ENCODE results near the gene RNF113B. TPM values are rescaled to one million over a fixed set of nuclear protein-coding genes. Genes with fewer than 3 reads are reported as not detected.
A peak's percentile ranks its signal among the peaks of the same experiment; 100 is the strongest.

RNF113B gene
- total RNA-seq, 4 donors from 2014 or later: not detected

DNA sequence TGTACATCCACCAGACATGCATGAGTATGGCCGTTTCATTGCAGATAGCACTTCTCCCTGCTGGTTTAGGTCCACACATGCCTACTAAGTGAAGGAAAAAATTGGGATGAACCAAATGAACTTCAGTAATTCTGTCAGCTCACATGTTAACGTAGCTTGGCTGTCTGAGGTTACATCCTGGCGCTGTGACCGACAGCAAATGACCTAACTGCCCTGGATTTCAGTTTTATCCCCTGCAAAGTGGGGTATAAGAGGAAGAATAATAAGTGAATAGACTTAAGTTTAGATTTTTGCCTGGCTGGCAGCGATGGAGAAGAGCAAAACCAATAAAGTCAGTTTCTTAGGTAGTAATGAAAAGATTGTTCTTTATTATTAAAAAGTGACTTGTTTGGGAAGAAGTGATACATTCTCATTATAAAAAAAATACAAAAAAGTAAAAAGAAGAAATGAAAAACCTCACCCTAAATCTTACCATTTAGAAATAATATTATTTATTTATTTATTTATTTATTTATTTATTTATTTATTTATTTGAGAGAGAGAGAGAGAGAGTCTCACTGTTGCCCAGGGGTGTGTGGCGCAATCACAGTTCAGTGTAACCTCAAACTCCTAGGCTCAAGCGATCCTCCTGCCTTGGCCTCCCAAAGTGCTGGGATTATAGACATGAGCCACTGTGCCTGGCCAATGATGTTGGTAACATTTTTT is 4.2 kb upstream of the RNF113B start:
- Histone ChIP-seq H3K27ac (no peak overlapping the region), H3K9me3 (no peaks in the 10 kb centered on the region)
- TF ChIP-seq, protein P1, sequence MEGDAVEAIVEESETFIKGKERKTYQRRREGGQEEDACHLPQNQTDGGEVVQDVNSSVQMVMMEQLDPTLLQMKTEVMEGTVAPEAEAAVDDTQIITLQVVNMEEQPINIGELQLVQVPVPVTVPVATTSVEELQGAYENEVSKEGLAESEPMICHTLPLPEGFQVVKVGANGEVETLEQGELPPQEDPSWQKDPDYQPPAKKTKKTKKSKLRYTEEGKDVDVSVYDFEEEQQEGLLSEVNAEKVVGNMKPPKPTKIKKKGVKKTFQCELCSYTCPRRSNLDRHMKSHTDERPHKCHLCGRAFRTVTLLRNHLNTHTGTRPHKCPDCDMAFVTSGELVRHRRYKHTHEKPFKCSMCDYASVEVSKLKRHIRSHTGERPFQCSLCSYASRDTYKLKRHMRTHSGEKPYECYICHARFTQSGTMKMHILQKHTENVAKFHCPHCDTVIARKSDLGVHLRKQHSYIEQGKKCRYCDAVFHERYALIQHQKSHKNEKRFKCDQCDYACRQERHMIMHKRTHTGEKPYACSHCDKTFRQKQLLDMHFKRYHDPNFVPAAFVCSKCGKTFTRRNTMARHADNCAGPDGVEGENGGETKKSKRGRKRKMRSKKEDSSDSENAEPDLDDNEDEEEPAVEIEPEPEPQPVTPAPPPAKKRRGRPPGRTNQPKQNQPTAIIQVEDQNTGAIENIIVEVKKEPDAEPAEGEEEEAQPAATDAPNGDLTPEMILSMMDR (IDR thresholded peaks at IDR 0.05): no peak
- no peak for TF ChIP-seq POLR2A (IDR thresholded peaks at IDR 0.05)

DNA sequence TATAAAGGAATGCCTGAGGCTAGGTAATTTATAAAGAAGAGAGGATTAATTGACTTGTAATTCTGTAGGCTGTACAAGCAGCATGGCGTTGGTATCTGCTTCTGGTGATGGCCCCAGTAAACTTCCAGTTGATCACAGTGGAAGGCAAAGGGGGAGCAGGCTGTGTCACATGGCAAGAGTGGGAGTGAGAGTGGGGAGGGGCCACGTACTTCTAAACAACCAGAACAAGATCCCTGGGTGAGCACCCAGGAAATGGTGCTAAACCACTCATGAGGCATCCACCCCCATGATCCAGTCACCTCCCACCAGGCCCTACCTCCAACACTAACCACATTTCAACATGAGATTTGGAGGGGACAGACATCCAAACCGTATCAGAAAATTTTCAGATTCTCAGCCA is 3.0 kb upstream of the RNF113B start:
- Histone ChIP-seq H3K27me3 (no peaks in the 10 kb centered on the region), H3K9me3 (no peaks in the 10 kb centered on the region), H3K4me1 (no peaks in the 10 kb centered on the region), H3K36me3 (no peaks in the 10 kb centered on the region), H3K4me3 (no peak overlapping the region), H3K27ac (no peak overlapping the region)
- TF ChIP-seq, protein P1 (IDR thresholded peaks at IDR 0.05): no peak
- TF ChIP-seq POLR2A (IDR thresholded peaks at IDR 0.05): no peak
- DNase-seq: no peak

More for the DNA sequence above, 4.2 kb upstream of the RNF113B start:
- Histone ChIP-seq H3K4me3 (no peak overlapping the region), H3K36me3 (no peaks in the 10 kb centered on the region), H3K4me1 (no peaks in the 10 kb centered on the region), H3K27me3 (no peaks in the 10 kb centered on the region)
- no peak for DNase-seq

DNA sequence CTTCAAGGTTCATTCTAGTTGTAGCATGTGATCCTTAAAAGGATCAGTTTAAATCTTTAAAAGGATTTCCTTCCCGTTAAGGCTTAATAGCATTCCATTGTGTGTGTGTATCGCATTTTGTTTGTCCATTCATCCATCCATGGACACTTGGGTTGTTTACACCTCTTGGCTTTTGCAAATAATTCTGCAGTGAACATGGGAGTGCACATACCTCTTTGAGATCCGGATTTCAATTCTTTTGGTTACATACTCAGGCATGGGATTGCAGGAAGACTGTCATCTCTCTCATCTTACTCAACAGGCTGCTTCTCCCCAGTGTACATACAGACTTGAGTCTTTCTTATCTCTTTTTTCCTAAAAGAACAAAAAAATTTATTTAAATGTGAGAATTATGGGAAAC is 1.2 kb downstream of the RNF113B start:
- Histone ChIP-seq H3K9me3 (no peaks in the 10 kb centered on the region), H3K4me3 (no peak overlapping the region), H3K27me3 (no peaks in the 10 kb centered on the region), H3K4me1 (peaks cover 0 to 21% (median 0%) of the 10 kb centered on the region in 4 donors), H3K27ac (no peak overlapping the region), H3K36me3 (no peaks in the 10 kb centered on the region)
- no peak for DNase-seq
- TF ChIP-seq POLR2A (IDR thresholded peaks at IDR 0.05): no peak
- TF ChIP-seq, protein P1 (IDR thresholded peaks at IDR 0.05): no peak

DNA sequence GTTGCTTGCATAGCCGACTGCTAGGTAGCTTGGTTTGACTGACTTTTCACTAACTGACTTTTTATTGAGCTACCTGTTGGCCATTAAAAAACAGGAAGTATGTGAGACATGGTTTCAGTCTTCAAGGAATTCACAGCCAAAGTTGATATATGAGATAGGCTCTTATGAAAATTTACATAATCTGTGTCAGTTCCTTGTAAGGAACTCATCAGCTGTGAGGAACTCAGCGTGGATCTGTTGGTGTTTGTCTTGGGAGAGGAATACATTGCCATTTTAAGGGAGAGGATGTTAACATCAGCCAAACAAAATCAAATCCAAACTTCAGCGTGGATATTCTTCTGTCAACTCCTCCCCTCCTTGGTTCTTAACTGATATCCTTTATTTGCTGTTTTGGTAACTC is 2.0 kb downstream of the RNF113B start:
- TF ChIP-seq, protein P1 (IDR thresholded peaks at IDR 0.05): no peak
- no peak for TF ChIP-seq POLR2A (IDR thresholded peaks at IDR 0.05)
- Histone ChIP-seq H3K9me3 (no peaks in the 10 kb centered on the region), H3K4me1 (peaks cover 0 to 21% (median 0%) of the 10 kb centered on the region in 4 donors)

DNA sequence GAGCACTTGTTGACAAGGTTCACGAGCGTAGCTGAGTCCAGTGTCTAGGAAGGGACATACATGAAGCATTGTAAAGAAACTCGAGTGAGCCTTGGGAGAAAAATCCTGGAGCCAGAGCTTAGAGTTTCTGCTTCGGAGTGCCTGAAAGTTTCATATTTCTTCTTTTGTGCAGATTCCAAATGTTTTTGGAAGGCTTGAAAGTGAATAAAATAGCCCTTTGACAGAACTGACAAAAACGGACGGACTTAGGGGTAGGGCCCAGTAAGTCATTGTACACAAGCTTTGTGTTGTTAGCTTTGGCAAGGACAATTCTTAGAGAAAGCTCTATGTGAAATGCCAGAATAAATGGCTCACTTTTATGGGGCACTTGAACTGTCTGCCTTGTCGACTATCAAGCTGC is 2.8 kb downstream of the RNF113B start:
- H3K27me3 ChIP-seq: no peaks in the 10 kb centered on the region
- peaks cover 0 to 21% (median 0%) of the 10 kb centered on the region in 4 donors for H3K4me1 ChIP-seq
- TF ChIP-seq, protein P1 (IDR thresholded peaks at IDR 0.05): no peak
- TF ChIP-seq POLR2A (IDR thresholded peaks at IDR 0.05): no peak
- no peaks in the 10 kb centered on the region for H3K36me3 ChIP-seq
- DNase-seq: no peak
- H3K9me3 ChIP-seq: no peaks in the 10 kb centered on the region
- peak overlapping the region in 2 of 4 donors; percentile 43 to 66 for H3K27ac ChIP-seq
- no peak overlapping the region for H3K4me3 ChIP-seq

More for the DNA sequence above, 2.0 kb downstream of the RNF113B start:
- H3K27ac ChIP-seq: no peak overlapping the region
- DNase-seq: no peak
- no peak overlapping the region for H3K4me3 ChIP-seq
- no peaks in the 10 kb centered on the region for H3K27me3 ChIP-seq
- no peaks in the 10 kb centered on the region for H3K36me3 ChIP-seq

Data from Peyer's patch (tissue), 4 donors.